HG02840 (cell line): ENCODE measurements around the gene PPP3CA.

Experiments used
- ATAC-seq: cut with Tn5 transposase; IDR thresholded peaks from one replicate; pipeline ENCODE4 v1.9.1; 2021; ENCODE audit warnings: mild to moderate bottlenecking, moderate library complexity, moderate number of reproducible peaks; ENCODE audit not compliant: unreplicated experiment, low FRiP score

PPP3CA gene

GRCh38 chr4:101347267-101347556 lies at the start of gene PPP3CA:
Gene PPP3CA (minus strand): TSS chr4:101347526.
- ATAC-seq, result no peak

- ATAC-seq, result no peak
Measured at GRCh38 chr4:101393256-101393655, 45.9 kb upstream of the PPP3CA start.

- ATAC-seq, result no peak
Measured at GRCh38 chr4:101370663-101371210, 23.4 kb upstream of the PPP3CA start.

GRCh38 chr4:101367201-101367600 lies 19.9 kb upstream of the PPP3CA start:
- no peak for ATAC-seq

GRCh38 chr4:101366331-101366730 lies 19.0 kb upstream of the PPP3CA start:
- ATAC-seq, result no peak

GRCh38 chr4:101357751-101358150 lies 10.4 kb upstream of the PPP3CA start:
- no peak for ATAC-seq

GRCh38 chr4:101356928-101357327 lies 9.6 kb upstream of the PPP3CA start:
- no peak for ATAC-seq

GRCh38 chr4:101355767-101356702 lies 8.7 kb upstream of the PPP3CA start:
- no peak for ATAC-seq

- ATAC-seq, result peak; percentile 89
Measured at GRCh38 chr4:101355246-101355645, 7.9 kb upstream of the PPP3CA start.

GRCh38 chr4:101349801-101350064 lies 2.4 kb upstream of the PPP3CA start:
- ATAC-seq, result no peak

GRCh38 chr4:101348995-101349800 lies 1.9 kb upstream of the PPP3CA start:
- ATAC-seq, result no peak

GRCh38 chr4:101348367-101348827 lies 1.1 kb upstream of the PPP3CA start:
- ATAC-seq, result no peak

GRCh38 chr4:101347557-101348366 lies 436 bp upstream of the PPP3CA start:
- peak; percentile 79 for ATAC-seq

- peak; percentile 0 for ATAC-seq
Measured at GRCh38 chr4:101346351-101347266, 717 bp downstream of the PPP3CA start.

GRCh38 chr4:101345596-101346350 lies 1.6 kb downstream of the PPP3CA start:
- ATAC-seq, result no peak

GRCh38 chr4:101345271-101345595 lies 2.1 kb downstream of the PPP3CA start:
- no peak for ATAC-seq

GRCh38 chr4:101339332-101339731 lies 8.0 kb downstream of the PPP3CA start:
- no peak for ATAC-seq

GRCh38 chr4:101337688-101338087 lies 9.6 kb downstream of the PPP3CA start:
- ATAC-seq, result no peak

GRCh38 chr4:101334963-101335572 lies 12.3 kb downstream of the PPP3CA start:
- ATAC-seq, result peak; percentile 63
